Upper lobe of left lung (tissue), 4 donors: Measurements from ENCODE around the gene KMT5B.

ENCODE experiments used
- POLR2A ChIP-seq, 4 donors: fragments of 450-650 bp; IDR thresholded peaks; one replicate each; pipeline ENCODE4 v1.5.1; 2016 to 2017; ENCODE audit warnings: antibody characterized with exemption in 4 of 4, mild to moderate bottlenecking in 2 of 4
- POLR2AphosphoS5 ChIP-seq, 2 donors: sonication (generic); formaldehyde crosslinking; IDR thresholded peaks; one replicate each; pipeline ENCODE4 v1.5.1; 2017; ENCODE audit warnings: antibody characterized with exemption in 2 of 2
- TF ChIP-seq, protein P1 (sequence below), 6 experiments: fragments of 450-650 bp in 4 of 6; fragments of 200-600 bp in 2 of 6; sonication (generic) in 2 of 6; IDR thresholded peaks; one replicate each; pipeline ENCODE4 v1.5.1; 2016 to 2019; ENCODE audit warnings: antibody characterized with exemption in 6 of 6

DNA sequence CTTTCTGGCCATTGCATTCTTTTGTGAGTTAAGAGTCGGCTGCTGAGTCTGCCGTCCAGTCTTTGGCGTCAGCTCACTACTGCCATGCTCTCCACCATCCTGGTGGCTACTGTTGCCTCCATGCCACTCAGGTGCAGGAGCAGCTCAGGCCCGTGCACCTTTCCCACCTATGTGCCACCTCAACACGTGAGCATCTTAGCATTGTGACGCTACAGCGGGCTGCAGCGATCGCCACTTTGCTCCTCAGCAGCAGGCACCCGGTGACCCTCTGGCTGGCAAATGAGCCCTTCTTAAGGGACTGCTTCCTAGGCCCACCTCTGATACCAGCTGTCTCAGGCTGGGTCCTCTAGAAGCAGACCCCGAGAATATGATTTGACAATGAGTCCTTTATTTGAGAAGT lies 11.5 kb upstream of the KMT5B start:
- TF ChIP-seq, protein P1, sequence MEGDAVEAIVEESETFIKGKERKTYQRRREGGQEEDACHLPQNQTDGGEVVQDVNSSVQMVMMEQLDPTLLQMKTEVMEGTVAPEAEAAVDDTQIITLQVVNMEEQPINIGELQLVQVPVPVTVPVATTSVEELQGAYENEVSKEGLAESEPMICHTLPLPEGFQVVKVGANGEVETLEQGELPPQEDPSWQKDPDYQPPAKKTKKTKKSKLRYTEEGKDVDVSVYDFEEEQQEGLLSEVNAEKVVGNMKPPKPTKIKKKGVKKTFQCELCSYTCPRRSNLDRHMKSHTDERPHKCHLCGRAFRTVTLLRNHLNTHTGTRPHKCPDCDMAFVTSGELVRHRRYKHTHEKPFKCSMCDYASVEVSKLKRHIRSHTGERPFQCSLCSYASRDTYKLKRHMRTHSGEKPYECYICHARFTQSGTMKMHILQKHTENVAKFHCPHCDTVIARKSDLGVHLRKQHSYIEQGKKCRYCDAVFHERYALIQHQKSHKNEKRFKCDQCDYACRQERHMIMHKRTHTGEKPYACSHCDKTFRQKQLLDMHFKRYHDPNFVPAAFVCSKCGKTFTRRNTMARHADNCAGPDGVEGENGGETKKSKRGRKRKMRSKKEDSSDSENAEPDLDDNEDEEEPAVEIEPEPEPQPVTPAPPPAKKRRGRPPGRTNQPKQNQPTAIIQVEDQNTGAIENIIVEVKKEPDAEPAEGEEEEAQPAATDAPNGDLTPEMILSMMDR (IDR thresholded peaks at IDR 0.05), result no peak
- no peak for TF ChIP-seq POLR2AphosphoS5 (IDR thresholded peaks at IDR 0.05)
- no peak for TF ChIP-seq POLR2A (IDR thresholded peaks at IDR 0.05)
